Urinary bladder (tissue), 4 donors: Measurements from ENCODE around the gene RESP18. TPM values are rescaled to one million over a fixed set of nuclear protein-coding genes. Genes with fewer than 3 reads are reported as not detected.
A peak's percentile ranks its signal among the peaks of the same experiment; 100 is the strongest.

Experiments
- DNase-seq: peaks from one replicate; pipeline ENCODE4 v3.0.0-alpha.2; 2015; ENCODE audit errors: extremely low spot score
- H3K27ac ChIP-seq: one replicate; pipeline ENCODE4 v1.5.1; 2013; ENCODE audit warnings: low read depth, mild to moderate bottlenecking, moderate library complexity
- H3K36me3 ChIP-seq: one replicate; pipeline ENCODE4 v1.6.1; 2013; ENCODE audit warnings: mild to moderate bottlenecking, moderate library complexity; ENCODE audit not compliant: insufficient read depth
- H3K4me1 ChIP-seq: one replicate; pipeline ENCODE4 v1.6.1; 2013; ENCODE audit warnings: mild to moderate bottlenecking, moderate library complexity; ENCODE audit not compliant: insufficient read depth
- H3K4me3 ChIP-seq: one replicate; pipeline ENCODE4 v1.5.1; 2013; ENCODE audit warnings: low read depth, low read length
- WGBS: extraction: QIAGEN DNeasy Blood & Tissue Kit; methylation state at CpG from one replicate; pipeline ENCODE4 v1.1.7; 2013; 5-methylcytosine and 5-hydroxymethylcytosine counted together
- polyA plus RNA-seq: library from polyadenylated mRNA; stranded (reverse); fragments of 200-250 nt; gene quantifications from one replicate; pipeline ENCODE4 v1.2.3, GENCODE V29; 2013
- small RNA-seq: library from RNA; depleted of rRNA; stranded (forward); fragments of <200 nt; gene quantifications from one replicate; pipeline ENCODE3, GENCODE V24; 2014
- total RNA-seq: library from RNA; depleted of rRNA; stranded (reverse); fragments of >200 nt; gene quantifications from one replicate; pipeline ENCODE4 v1.2.3, GENCODE V29; 2014
- donor health status: healthy with polysubstance abuse.
- donor health status: healthy.

The RESP18 gene
- total and polyA plus RNA-seq, 2 donors = not detected

DNA sequence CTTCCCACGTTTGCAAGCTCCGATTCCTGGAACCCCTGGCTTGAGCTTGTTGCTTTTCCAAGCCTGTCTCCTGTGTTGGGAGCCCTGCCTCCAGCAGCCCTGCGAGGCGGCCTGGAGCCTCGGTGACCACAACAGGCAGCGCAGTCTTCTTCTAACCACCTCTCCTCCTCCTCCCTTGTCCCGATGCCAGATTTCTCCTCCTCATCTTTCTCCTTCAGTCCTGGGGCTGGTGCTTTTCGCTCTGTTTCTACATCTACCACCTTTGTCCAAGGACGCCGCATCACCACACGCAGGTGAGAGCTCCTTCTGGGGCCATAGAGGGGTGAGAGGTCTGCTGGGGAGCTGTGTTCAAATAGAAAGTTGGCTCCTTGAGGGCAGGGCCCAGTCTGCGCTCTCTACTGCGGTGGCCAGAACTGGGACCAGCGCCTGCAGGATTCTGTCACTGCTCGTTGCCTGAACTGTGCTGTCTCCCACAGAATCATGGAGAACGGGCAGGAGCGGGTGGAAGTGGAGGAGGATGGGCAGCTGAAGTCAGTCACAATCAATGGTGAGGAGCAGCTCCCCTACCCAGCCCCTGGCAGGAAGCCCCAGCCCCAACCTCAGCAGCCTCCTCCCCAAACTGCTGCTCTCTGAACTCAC, 49.5 kb downstream of the RESP18 start:
- no peak overlapping the region for H3K27ac ChIP-seq
- DNase-seq = no peak
- 85% methylated on average over 17 of the region's 17 CpGs for WGBS
- no peaks in the 10 kb centered on the region for H3K4me1 ChIP-seq
- no peak overlapping the region for H3K4me3 ChIP-seq
- H3K36me3 ChIP-seq = peaks cover 4% of the 10 kb centered on the region

DNA sequence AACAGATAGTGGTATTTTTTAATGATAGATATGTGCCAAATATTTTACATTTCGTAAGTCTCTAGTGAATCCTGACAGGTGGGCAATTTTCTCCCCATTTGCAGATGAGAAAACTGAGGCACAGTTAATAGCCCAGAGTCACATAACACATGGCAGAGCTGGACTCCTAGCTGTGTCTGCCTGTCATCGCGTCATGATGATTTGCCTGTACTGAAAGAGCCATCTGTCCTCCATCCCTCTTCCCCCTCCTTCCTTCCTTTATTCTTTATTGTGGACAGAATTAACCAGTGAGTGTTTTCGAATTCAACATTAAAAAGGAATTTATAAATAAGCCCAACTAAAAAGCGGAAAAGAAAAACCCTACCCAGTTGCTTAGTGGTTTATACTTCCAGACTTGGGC, 50.2 kb downstream of the RESP18 start:
- 90% methylated on average over 5 of the region's 5 CpGs for WGBS
- no peak for DNase-seq
- Histone ChIP-seq H3K4me3 (no peak overlapping the region), H3K36me3 (peaks cover 4% of the 10 kb centered on the region), H3K4me1 (no peaks in the 10 kb centered on the region), H3K27ac (no peak overlapping the region)

DNA sequence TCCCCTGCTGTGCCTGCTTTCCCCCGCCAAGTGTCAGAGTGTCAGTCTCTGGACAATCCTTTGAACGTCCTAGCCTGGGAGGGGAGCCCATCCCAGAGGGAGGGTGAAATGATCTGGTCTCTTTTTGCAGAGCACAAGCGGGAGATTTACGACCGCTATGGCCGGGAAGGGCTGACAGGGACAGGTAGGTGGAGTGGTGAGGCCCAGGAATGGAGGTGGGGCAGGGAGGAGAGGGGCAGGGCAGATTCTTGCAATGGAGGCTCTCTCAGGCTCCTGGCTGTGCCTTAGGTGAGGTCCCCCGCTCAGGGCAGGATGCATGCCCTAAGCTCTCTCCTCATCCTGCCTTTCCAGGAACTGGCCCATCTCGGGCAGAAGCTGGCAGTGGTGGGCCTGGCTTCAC, 51.0 kb downstream of the RESP18 start:
- WGBS = 74% methylated on average over 8 of the region's 8 CpGs
- no peak overlapping the region for H3K27ac ChIP-seq
- no peak overlapping the region for H3K4me3 ChIP-seq
- H3K4me1 ChIP-seq = no peaks in the 10 kb centered on the region
- peaks cover 4% of the 10 kb centered on the region for H3K36me3 ChIP-seq
- DNase-seq = no peak

DNA sequence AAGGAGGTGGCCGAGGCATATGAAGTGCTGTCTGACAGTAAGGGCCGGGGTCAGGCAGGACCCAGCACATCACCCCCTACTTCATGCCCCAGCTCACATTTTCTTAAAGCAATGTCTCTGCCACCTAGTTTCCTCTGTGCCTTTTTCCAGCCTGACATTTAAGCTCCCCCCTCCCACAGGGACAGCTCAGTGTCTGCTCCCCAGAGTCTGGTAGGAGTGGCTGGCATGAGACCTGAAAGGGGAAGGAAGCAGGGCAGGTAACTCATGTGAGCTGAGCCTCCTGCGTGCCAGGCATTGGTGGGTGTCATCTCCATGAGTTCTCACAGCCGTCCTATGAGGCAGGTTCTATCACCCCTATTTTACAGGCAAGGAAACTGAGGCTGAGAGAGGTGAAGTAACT, 51.9 kb downstream of the RESP18 start:
- peaks cover 4% of the 10 kb centered on the region for H3K36me3 ChIP-seq
- no peak overlapping the region for H3K27ac ChIP-seq
- DNase-seq = no peak
- no peak overlapping the region for H3K4me3 ChIP-seq
- WGBS = 93% methylated on average over 4 of the region's 4 CpGs
- no peaks in the 10 kb centered on the region for H3K4me1 ChIP-seq

GRCh38 chr2:219279916-219280516, 52.5 kb downstream of the RESP18 start:
- Histone ChIP-seq H3K4me1 (no peaks in the 10 kb centered on the region), H3K4me3 (peak overlapping the region; percentile 58), H3K36me3 (peaks cover 4% of the 10 kb centered on the region), H3K27ac (peak overlapping the region; percentile 88)
- WGBS = 44% methylated on average over 12 of the region's 12 CpGs
- DNase-seq = no peak

GRCh38 chr2:219279151-219279915, 53.2 kb downstream of the RESP18 start, which contains the start of gene DNAJB2:
Gene DNAJB2 (plus strand): TSS chr2:219279366. CDS start chr2:219279834, 468 bp downstream.
- DNase-seq = peak; percentile 94
- peak within 1 kb of the TSS; percentile 58 for H3K4me3 ChIP-seq
- peak within 1 kb of the TSS; percentile 88 for H3K27ac ChIP-seq
- under 1% methylated on average over 65 of the region's 65 CpGs for WGBS
- no peaks in the 10 kb centered on the region for H3K4me1 ChIP-seq
- H3K36me3 ChIP-seq = peaks cover 4% of the 10 kb centered on the region

DNA sequence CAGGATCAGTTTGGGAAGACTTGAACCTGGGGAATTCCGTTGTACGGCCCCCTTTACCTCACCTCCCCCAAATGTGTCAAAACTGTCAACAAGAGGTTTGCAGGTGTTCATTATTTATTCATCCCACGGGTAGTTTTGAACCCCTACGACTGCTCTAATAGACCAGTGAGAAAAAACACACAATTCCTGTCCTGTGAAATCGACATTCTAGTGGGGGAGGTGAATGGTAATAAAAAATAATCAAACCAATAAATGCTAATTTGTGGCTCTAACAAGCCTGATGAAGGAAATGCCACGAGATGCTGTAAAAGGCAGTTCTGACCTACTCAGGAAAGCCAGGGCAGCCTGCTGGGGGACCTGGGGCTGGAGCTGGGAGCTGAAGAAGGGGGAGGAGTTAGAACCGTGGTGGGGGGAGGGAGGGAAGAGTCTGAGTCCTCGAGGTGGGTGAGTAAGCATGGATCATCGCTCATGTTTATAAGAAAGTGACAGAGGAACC, 53.8 kb downstream of the RESP18 start:
- peaks cover 4% of the 10 kb centered on the region for H3K36me3 ChIP-seq
- 13% methylated on average over 9 of the region's 9 CpGs for WGBS
- H3K27ac ChIP-seq = peak overlapping the region; percentile 84
- peak overlapping the region; percentile 12 for H3K4me3 ChIP-seq
- DNase-seq = no peak
- no peaks in the 10 kb centered on the region for H3K4me1 ChIP-seq

- Histone ChIP-seq H3K4me3 (no peak overlapping the region), H3K27ac (peak overlapping the region; percentile 84), H3K4me1 (no peaks in the 10 kb centered on the region), H3K36me3 (peaks cover 4% of the 10 kb centered on the region)
- peak; percentile 63 for DNase-seq
- 23% methylated on average over 25 of the region's 25 CpGs for WGBS
Observed at GRCh38 chr2:219277703-219278654, 54.6 kb downstream of the RESP18 start.

Small RNA genes within 50 kb of the gene (small RNA-seq; reads per million reads assigned to genes)
- gene AC053503.3 (not detected), gene MIR153-1 (not detected)

Other genes with a start within 250 kb of the RESP18 start
- 13.3 TPM for gene NHEJ1, start 171.9 kb downstream of the RESP18 start, total RNA-seq
- 17.6 TPM for gene NHEJ1, start 171.9 kb downstream of the RESP18 start, polyA plus RNA-seq
- gene SLC23A3, start 162.7 kb downstream of the RESP18 start, total RNA-seq = 2.2 TPM
- gene SLC23A3, start 162.7 kb downstream of the RESP18 start, polyA plus RNA-seq = 0.79 TPM
- 23.0 TPM for gene CNPPD1, start 155.8 kb downstream of the RESP18 start, total RNA-seq
- gene CNPPD1, start 155.8 kb downstream of the RESP18 start, polyA plus RNA-seq = 77.7 TPM
- 34.7 TPM for gene RETREG2, start 154.5 kb downstream of the RESP18 start, total RNA-seq
- 65.4 TPM for gene RETREG2, start 154.5 kb downstream of the RESP18 start, polyA plus RNA-seq
- 15.3 TPM for gene ZFAND2B, start 126.0 kb downstream of the RESP18 start, total RNA-seq
- 38.2 TPM for gene ZFAND2B, start 126.0 kb downstream of the RESP18 start, polyA plus RNA-seq
- 25.7 TPM for gene ABCB6, start 113.8 kb downstream of the RESP18 start, total RNA-seq
- 54.8 TPM for gene ABCB6, start 113.8 kb downstream of the RESP18 start, polyA plus RNA-seq
- gene ATG9A, start 103.1 kb downstream of the RESP18 start, total RNA-seq = 20.7 TPM
- 54.6 TPM for gene ATG9A, start 103.1 kb downstream of the RESP18 start, polyA plus RNA-seq
- gene ANKZF1, start 102.9 kb downstream of the RESP18 start, total RNA-seq = 30.6 TPM
- 22.3 TPM for gene ANKZF1, start 102.9 kb downstream of the RESP18 start, polyA plus RNA-seq
- gene GLB1L, start 87.3 kb downstream of the RESP18 start, total RNA-seq = 12.0 TPM
- 6.5 TPM for gene GLB1L, start 87.3 kb downstream of the RESP18 start, polyA plus RNA-seq
- 11.2 TPM for gene STK16, start 87.3 kb downstream of the RESP18 start, total RNA-seq
- 36.3 TPM for gene STK16, start 87.3 kb downstream of the RESP18 start, polyA plus RNA-seq
- gene TUBA4B, start 79.5 kb downstream of the RESP18 start, total RNA-seq = not detected
- not detected for gene TUBA4B, start 79.5 kb downstream of the RESP18 start, polyA plus RNA-seq
- 4.8 TPM for gene TUBA4A, start 78.8 kb downstream of the RESP18 start, total RNA-seq
- gene TUBA4A, start 78.8 kb downstream of the RESP18 start, polyA plus RNA-seq = 41.9 TPM
- 38.7 TPM for gene DNAJB2, start 53.4 kb downstream of the RESP18 start, total RNA-seq
- gene DNAJB2, start 53.4 kb downstream of the RESP18 start, polyA plus RNA-seq = 76.9 TPM
- 1.0 TPM for gene PTPRN, start 23.3 kb downstream of the RESP18 start, total RNA-seq
- 2.1 TPM for gene PTPRN, start 23.3 kb downstream of the RESP18 start, polyA plus RNA-seq
- gene DNPEP, start 55.2 kb upstream of the RESP18 start, total RNA-seq = 36.9 TPM
- gene DNPEP, start 55.2 kb upstream of the RESP18 start, polyA plus RNA-seq = 96.8 TPM
- 1,909 TPM for gene DES, start 85.6 kb upstream of the RESP18 start, total RNA-seq
- 8,236 TPM for gene DES, start 85.6 kb upstream of the RESP18 start, polyA plus RNA-seq
- 31.2 TPM for gene SPEG, start 102.1 kb upstream of the RESP18 start, total RNA-seq
- 226 TPM for gene SPEG, start 102.1 kb upstream of the RESP18 start, polyA plus RNA-seq
- 34.3 TPM for gene GMPPA, start 166.1 kb upstream of the RESP18 start, total RNA-seq
- gene GMPPA, start 166.1 kb upstream of the RESP18 start, polyA plus RNA-seq = 32.1 TPM
- 0.32 TPM for gene ASIC4, start 181.7 kb upstream of the RESP18 start, total RNA-seq
- 0.18 TPM for gene ASIC4, start 181.7 kb upstream of the RESP18 start, polyA plus RNA-seq
- gene CHPF, start 211.1 kb upstream of the RESP18 start, total RNA-seq = 56.9 TPM
- 48.6 TPM for gene CHPF, start 211.1 kb upstream of the RESP18 start, polyA plus RNA-seq
- gene TMEM198, start 211.3 kb upstream of the RESP18 start, total RNA-seq = 2.0 TPM
- 6.0 TPM for gene TMEM198, start 211.3 kb upstream of the RESP18 start, polyA plus RNA-seq
- gene OBSL1, start 238.8 kb upstream of the RESP18 start, total RNA-seq = 43.5 TPM
- 67.9 TPM for gene OBSL1, start 238.8 kb upstream of the RESP18 start, polyA plus RNA-seq
- gene INHA, start 239.6 kb upstream of the RESP18 start, total RNA-seq = not detected
- gene INHA, start 239.6 kb upstream of the RESP18 start, polyA plus RNA-seq = 0.49 TPM